Neutrophil (primary cell): ENCODE results near the gene FAM83E.
"Not testable (repeated sequence)": the region's sequence is repeated elsewhere in the genome, so short reads cannot be mapped to it uniquely, and the experiment has no call there.

Source experiments
- H3K27ac ChIP-seq: fragments of 200-600 bp; sonication (generic); 2 replicates; pipeline ENCODE4 v1.5.1; 2016; ENCODE audit warnings: mild to moderate bottlenecking, moderate library complexity
- H3K27me3 ChIP-seq: fragments of 200-600 bp; sonication (generic); 2 replicates; pipeline ENCODE4 v1.6.0; 2016; ENCODE audit warnings: mild to moderate bottlenecking
- H3K36me3 ChIP-seq: fragments of 200-600 bp; sonication (generic); 2 replicates; pipeline ENCODE4 v1.5.1; 2017
- H3K4me1 ChIP-seq, 2 experiments: fragments of 200-600 bp in 1 of 2; sonication (generic) in 1 of 2; 1 replicate in 1 of 2; 2 replicates in 1 of 2; pipeline versions ENCODE4 v1.5.1 to v1.6.1; 2013 to 2016; ENCODE audit warnings: low read depth in 1 of 2, low read length in 1 of 2, mild to moderate bottlenecking in 1 of 2, moderate library complexity in 1 of 2; ENCODE audit not compliant: control insufficient read depth in 1 of 2, insufficient read depth in 1 of 2
- H3K4me3 ChIP-seq, 2 experiments: fragments of 200-600 bp in 1 of 2; sonication (generic) in 1 of 2; 1 replicate in 1 of 2; 2 replicates in 1 of 2; pipeline ENCODE4 v1.5.1; 2013 to 2016; ENCODE audit warnings: low read depth in 1 of 2, low read length in 1 of 2, mild to moderate bottlenecking in 1 of 2, moderate library complexity in 1 of 2
- H3K9me3 ChIP-seq: fragments of 200-600 bp; sonication (generic); 2 replicates; pipeline ENCODE4 v1.5.1; 2016
- CTCF ChIP-seq: fragments of 200-600 bp; sonication (generic); IDR thresholded peaks from 2 replicates; pipeline ENCODE4 v1.5.1; 2016; ENCODE audit warnings: antibody characterized with exemption

Gene FAM83E

GRCh38 chr19:48659768-48660167, 44.9 kb upstream of the FAM83E start:
- Histone ChIP-seq H3K9me3 (no peaks in the 10 kb centered on the region), H3K4me3 (no peak overlapping the region), H3K27ac (no peak overlapping the region), H3K27me3 (peaks cover 5% of the 10 kb centered on the region), H3K4me1 (peaks cover 0 to 14% of the 10 kb centered on the region in 2 experiments), H3K36me3 (no peaks in the 10 kb centered on the region)
- TF ChIP-seq CTCF = no peak

- no peak for TF ChIP-seq CTCF
- no peak overlapping the region for H3K27ac ChIP-seq
Measured at GRCh38 chr19:48658483-48658882, 43.6 kb upstream of the FAM83E start.

DNA sequence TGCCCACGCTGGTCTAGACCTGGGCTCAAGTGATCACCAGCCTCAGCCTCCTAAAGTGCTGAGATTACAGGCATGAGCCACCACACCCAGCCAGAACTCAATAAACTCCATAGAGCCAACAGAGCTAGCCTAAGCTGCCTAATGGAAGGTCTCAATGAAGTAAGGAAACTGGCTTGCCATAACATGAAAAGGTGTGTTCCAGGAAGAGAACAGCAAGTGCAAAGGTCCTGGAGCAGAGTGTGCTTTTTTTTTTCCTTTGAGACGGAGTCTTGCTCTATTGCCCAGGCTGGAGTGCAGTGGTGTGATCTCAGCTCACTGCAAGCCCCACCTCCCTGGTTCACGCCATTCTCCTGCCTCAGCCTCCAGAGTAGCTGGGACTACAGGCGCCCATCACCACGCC, 43.0 kb upstream of the FAM83E start:
- not testable (repeated sequence) for H3K27ac ChIP-seq, H3K4me3 ChIP-seq, H3K36me3 ChIP-seq, H3K9me3 ChIP-seq
- Histone ChIP-seq H3K27me3 (peaks cover 10% of the 10 kb centered on the region), H3K4me1 (peaks cover 0 to 14% of the 10 kb centered on the region in 2 experiments)

More at GRCh38 chr19:48658483-48658882, 43.6 kb upstream of the FAM83E start:
- no peak overlapping the region for H3K4me3 ChIP-seq
- H3K4me1 ChIP-seq = peaks cover 0 to 14% of the 10 kb centered on the region in 2 experiments
- peaks cover 5% of the 10 kb centered on the region for H3K27me3 ChIP-seq
- H3K36me3 ChIP-seq = no peaks in the 10 kb centered on the region
- H3K9me3 ChIP-seq = no peaks in the 10 kb centered on the region

DNA sequence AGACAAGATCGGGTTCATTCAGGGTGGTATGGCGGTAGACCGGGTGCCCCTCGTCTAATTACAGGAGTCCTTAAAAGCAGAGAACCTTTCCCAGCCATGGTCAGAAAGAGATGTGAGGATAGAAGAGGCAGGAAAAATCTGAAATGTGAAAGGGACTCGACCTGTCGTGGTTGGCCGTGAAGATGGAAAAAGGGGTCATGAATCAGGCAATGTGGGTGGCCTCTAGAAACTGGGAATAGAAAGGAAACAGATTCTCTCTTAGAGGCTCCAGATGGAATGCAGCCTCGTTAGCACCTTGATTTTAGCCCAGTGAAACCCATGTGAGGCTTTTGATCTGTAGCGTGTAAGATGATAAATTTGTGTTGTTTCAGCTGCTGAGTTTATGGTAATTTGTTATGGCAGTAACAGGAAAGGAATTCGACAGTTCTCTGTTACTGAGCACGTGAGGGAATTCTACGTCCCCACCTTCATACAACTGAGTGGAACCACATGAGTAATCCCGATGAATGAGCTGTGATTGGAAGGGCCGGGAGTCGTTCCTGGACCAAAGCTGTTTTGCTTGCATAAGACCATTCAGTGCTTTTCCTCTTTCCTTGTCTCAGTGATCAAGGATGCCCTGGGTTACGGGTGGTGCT, 42.1 kb upstream of the FAM83E start:
- Histone ChIP-seq H3K9me3 (no peaks in the 10 kb centered on the region), H3K27me3 (peaks cover 11% of the 10 kb centered on the region), H3K4me3 (no peak overlapping the region), H3K27ac (no peak overlapping the region), H3K4me1 (peaks cover 0 to 14% of the 10 kb centered on the region in 2 experiments), H3K36me3 (no peaks in the 10 kb centered on the region)
- TF ChIP-seq CTCF = no peak

DNA sequence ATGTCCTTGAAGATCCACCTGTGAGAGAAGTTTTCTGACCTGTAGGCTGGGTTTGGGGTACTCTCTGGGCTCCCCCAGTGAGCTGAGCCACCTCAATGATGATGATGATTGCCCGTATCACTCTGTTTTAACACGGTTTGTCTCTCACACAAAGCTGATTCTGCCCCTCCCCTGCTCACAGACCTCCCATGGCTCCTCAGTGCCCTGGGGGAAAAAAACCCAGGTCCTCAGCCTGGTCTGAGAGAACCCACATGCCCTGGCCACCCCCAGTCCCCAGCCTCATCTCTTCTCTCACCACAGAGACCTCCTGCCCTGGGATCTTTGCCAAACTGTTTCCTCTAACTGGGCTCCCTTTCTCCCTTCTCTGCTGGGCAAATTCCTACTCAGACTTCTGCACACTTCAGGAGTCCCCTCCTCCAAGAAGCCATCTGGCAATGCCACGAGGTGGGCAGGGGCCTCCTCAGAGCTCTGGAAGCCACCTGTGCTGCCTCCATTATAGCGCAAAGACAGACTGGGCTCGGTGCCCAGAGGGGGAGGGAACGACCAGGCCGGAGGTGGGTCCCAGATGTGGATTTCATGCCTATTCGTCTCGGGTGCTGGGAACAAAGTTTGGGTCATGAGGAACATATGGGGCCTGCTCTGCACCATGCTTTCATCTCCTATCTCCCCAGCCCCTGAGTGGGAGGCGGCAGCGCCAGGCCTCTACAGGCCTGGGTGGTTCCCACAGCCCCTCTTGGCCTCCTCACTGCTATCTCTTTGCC, 39.6 kb upstream of the FAM83E start:
- Histone ChIP-seq H3K4me1 (no peaks in the 10 kb centered on the region), H3K27me3 (peaks cover 15% of the 10 kb centered on the region), H3K9me3 (no peaks in the 10 kb centered on the region), H3K27ac (no peak overlapping the region), H3K4me3 (no peak overlapping the region), H3K36me3 (no peaks in the 10 kb centered on the region)
- no peak for TF ChIP-seq CTCF

GRCh38 chr19:48651683-48652048, 36.8 kb upstream of the FAM83E start:
- Histone ChIP-seq H3K27me3 (peaks cover 31% of the 10 kb centered on the region), H3K36me3 (no peaks in the 10 kb centered on the region), H3K4me1 (peaks cover 0 to under 1% of the 10 kb centered on the region in 2 experiments), H3K4me3 (no peak overlapping the region), H3K9me3 (no peaks in the 10 kb centered on the region), H3K27ac (no peak overlapping the region)
- no peak for TF ChIP-seq CTCF
